H9 (cell line): ENCODE data around the gene CCDC33. TPM values are rescaled to one million over a fixed set of nuclear protein-coding genes. Genes with fewer than 3 reads are reported as not detected.

Experiments
- DNase-seq: peaks from one replicate; pipeline ENCODE4 v3.0.0-alpha.2; 2017
- H2AFZ ChIP-seq: one replicate; pipeline ENCODE4 v1.6.1; 2013; ENCODE audit warnings: mild to moderate bottlenecking, low read length, control low read depth, moderate library complexity
- H2AK5ac ChIP-seq: 2 replicates; pipeline ENCODE4 v1.6.1; 2013; ENCODE audit warnings: low read length, control low read depth, mixed read lengths; ENCODE audit not compliant: insufficient read length
- H2BK120ac ChIP-seq: one replicate; pipeline ENCODE4 v1.6.1; 2013; ENCODE audit warnings: low read depth, mild to moderate bottlenecking, low read length, control low read depth, inconsistent platforms; ENCODE audit not compliant: poor library complexity, severe bottlenecking
- H2BK12ac ChIP-seq: 2 replicates; pipeline ENCODE4 v1.6.1; 2013; ENCODE audit warnings: low read length, control low read depth, mixed read lengths, low read depth; ENCODE audit not compliant: insufficient read length
- H2BK15ac ChIP-seq: 2 replicates; pipeline ENCODE4 v1.6.1; 2013; ENCODE audit warnings: low read depth, low read length, control low read depth
- H2BK20ac ChIP-seq: one replicate; pipeline ENCODE4 v1.6.1; 2013; ENCODE audit warnings: low read depth, mild to moderate bottlenecking, low read length, control low read depth, inconsistent platforms; ENCODE audit not compliant: poor library complexity, severe bottlenecking
- H2BK5ac ChIP-seq: 2 replicates; pipeline ENCODE4 v1.6.1; 2013; ENCODE audit warnings: low read length, control low read depth, mixed read lengths; ENCODE audit not compliant: insufficient read length
- H3K14ac ChIP-seq: 2 replicates; pipeline ENCODE4 v1.6.1; 2013; ENCODE audit warnings: low read length, control low read depth; ENCODE audit not compliant: insufficient read depth
- H3K18ac ChIP-seq: 2 replicates; pipeline ENCODE4 v1.6.1; 2013; ENCODE audit warnings: low read depth, mild to moderate bottlenecking, mixed read lengths, low read length, control low read depth; ENCODE audit not compliant: insufficient read length
- H3K23ac ChIP-seq: 2 replicates; pipeline ENCODE4 v1.6.1; 2013; ENCODE audit warnings: low read length, control low read depth, mixed read lengths, low read depth; ENCODE audit not compliant: insufficient read length
- H3K23me2 ChIP-seq: 2 replicates; pipeline ENCODE4 v1.6.1; 2013; ENCODE audit warnings: low read depth, mild to moderate bottlenecking, mixed read lengths, low read length, control low read depth; ENCODE audit not compliant: insufficient read length, poor library complexity, severe bottlenecking
- H3K27ac ChIP-seq: 2 replicates; pipeline ENCODE4 v1.5.1; 2013; ENCODE audit warnings: low read length, control low read depth, mixed read lengths, low read depth; ENCODE audit not compliant: insufficient read length
- H3K27me3 ChIP-seq: 2 replicates; pipeline ENCODE4 v1.6.1; 2013; ENCODE audit warnings: low read length, control low read depth, inconsistent platforms; ENCODE audit not compliant: insufficient read depth
- H3K4ac ChIP-seq: 2 replicates; pipeline ENCODE4 v1.6.1; 2013; ENCODE audit warnings: low read depth, mild to moderate bottlenecking, control low read depth, inconsistent platforms, low read length, moderate library complexity
- H3K4me1 ChIP-seq: 2 replicates; pipeline ENCODE4 v1.6.1; 2013; ENCODE audit warnings: low read length, control low read depth, inconsistent platforms; ENCODE audit not compliant: insufficient read depth
- H3K4me2 ChIP-seq: 2 replicates; pipeline ENCODE4 v1.6.1; 2013; ENCODE audit warnings: low read length, control low read depth, mixed read lengths; ENCODE audit not compliant: insufficient read length, insufficient read depth
- H3K56ac ChIP-seq: 2 replicates; pipeline ENCODE4 v1.6.1; 2013; ENCODE audit warnings: low read depth, mild to moderate bottlenecking, mixed read lengths, low read length, control low read depth; ENCODE audit not compliant: insufficient read length
- H3K79me1 ChIP-seq: 2 replicates; pipeline ENCODE4 v1.6.1; 2013; ENCODE audit warnings: low read depth, mild to moderate bottlenecking, moderate library complexity, low read length, control low read depth, inconsistent platforms; ENCODE audit not compliant: insufficient read depth, poor library complexity, severe bottlenecking
- H3K79me2 ChIP-seq: 2 replicates; pipeline ENCODE4 v1.6.1; 2013; ENCODE audit warnings: low read length, control low read depth, inconsistent platforms; ENCODE audit not compliant: insufficient read depth
- H3K9ac ChIP-seq: 2 replicates; pipeline ENCODE4 v1.6.1; 2013; ENCODE audit warnings: low read length, control low read depth, mixed read lengths; ENCODE audit not compliant: insufficient read length; ENCODE audit errors: extremely low read depth
- H3K9me3 ChIP-seq: one replicate; pipeline ENCODE4 v1.6.1; 2013; ENCODE audit warnings: low read depth, low read length, inconsistent platforms; ENCODE audit not compliant: control insufficient read depth
- H3T11ph ChIP-seq: one replicate; pipeline ENCODE4 v1.6.1; 2013; ENCODE audit warnings: mild to moderate bottlenecking, low read length, control low read depth, inconsistent platforms
- H4K20me1 ChIP-seq: one replicate; pipeline ENCODE4 v1.6.1; 2013; ENCODE audit not compliant: control insufficient read depth, insufficient read length, insufficient read depth
- H4K5ac ChIP-seq: 2 replicates; pipeline ENCODE4 v1.6.1; 2013; ENCODE audit warnings: low read depth, mild to moderate bottlenecking, mixed read lengths, low read length, control low read depth; ENCODE audit not compliant: insufficient read length
- H4K8ac ChIP-seq: replicated peaks from 2 replicates; pipeline ENCODE4 v1.6.1; 2013; ENCODE audit warnings: low read length, control low read depth, mixed read lengths, low read depth; ENCODE audit not compliant: insufficient read length
- H4K91ac ChIP-seq: 2 replicates; pipeline ENCODE4 v1.6.1; 2013; ENCODE audit warnings: low read depth, mild to moderate bottlenecking, moderate library complexity, mixed read lengths, low read length, control low read depth; ENCODE audit not compliant: insufficient read length
- H3K27ac Mint-ChIP-seq, 3 experiments: 2 replicates in 2 of 3; 3 replicates in 1 of 3; pipeline ENCODE4 v1.8.0; 2020 to 2021; ENCODE audit warnings: mixed read lengths in 3 of 3, mild to moderate bottlenecking in 1 of 3, moderate library complexity in 1 of 3
- H3K27me3 Mint-ChIP-seq: 2 replicates; pipeline ENCODE4 v1.8.0; 2021; ENCODE audit warnings: low read depth, mild to moderate bottlenecking, moderate library complexity, mixed read lengths
- H3K36me3 Mint-ChIP-seq, 3 experiments: 2 replicates in 2 of 3; 3 replicates in 1 of 3; pipeline ENCODE4 v1.8.0; 2020 to 2021; ENCODE audit warnings: low read depth in 3 of 3, mixed read lengths in 3 of 3; ENCODE audit not compliant: insufficient read depth in 1 of 3
- H3K4me1 Mint-ChIP-seq, 2 experiments: 2 replicates each; pipeline ENCODE4 v1.8.0; 2020; ENCODE audit warnings: mixed read lengths in 2 of 2
- H3K4me3 Mint-ChIP-seq, 2 experiments: 2 replicates in 1 of 2; 3 replicates in 1 of 2; pipeline ENCODE4 v1.8.0; 2020 to 2021; ENCODE audit warnings: mild to moderate bottlenecking in 2 of 2, mixed read lengths in 2 of 2, moderate library complexity in 1 of 2
- H3K9me3 Mint-ChIP-seq, 2 experiments: 2 replicates in 1 of 2; 3 replicates in 1 of 2; pipeline ENCODE4 v1.8.0; 2020; ENCODE audit warnings: mild to moderate bottlenecking in 2 of 2, mixed read lengths in 2 of 2, moderate library complexity in 1 of 2
- WGBS: extraction: QIAGEN DNeasy Blood & Tissue Kit; methylation state at CpG from one replicate; pipeline ENCODE4 v1.1.7; 2013; ENCODE audit warnings: missing lambda C conversion rate, low lambda C conversion rate, mixed read lengths; ENCODE audit not compliant: insufficient read length; ENCODE audit errors: extremely low coverage; 5-methylcytosine and 5-hydroxymethylcytosine counted together
- total RNA-seq: library from RNA; stranded (reverse); gene quantifications from 2 replicates; pipeline ENCODE4 v1.2.1, GENCODE V29; 2021
- TF ChIP-seq, protein P1 (sequence below): fragments of 200-600 bp; sonication (generic); conservative IDR thresholded peaks from 3 replicates; pipeline ENCODE4 v1.8.0; 2021; ENCODE audit warnings: antibody characterized with exemption, mild to moderate bottlenecking

CCDC33 gene
- total RNA-seq, 1 experiment from 2014 or later = 4.6 TPM

DNA sequence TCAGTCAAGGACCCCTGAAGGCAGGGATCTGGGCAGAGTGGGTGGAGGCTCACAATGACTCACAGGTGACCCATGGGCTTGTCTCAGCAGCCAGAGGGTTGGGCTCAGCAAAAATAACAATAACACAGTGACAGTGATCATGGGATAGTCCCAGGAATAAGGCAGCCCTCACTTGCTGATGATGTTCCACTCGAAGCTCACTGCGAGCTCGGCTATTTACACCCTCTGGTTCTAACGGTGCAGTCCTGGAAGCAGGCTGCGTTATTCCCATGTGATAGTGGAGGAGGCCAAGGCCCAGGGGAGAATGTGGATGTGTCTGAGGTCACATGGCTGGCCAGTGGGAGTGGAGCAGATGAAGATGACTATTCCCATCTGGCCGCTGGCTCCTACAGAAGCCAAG, 16.2 kb downstream of the CCDC33 start:
- no peak for DNase-seq
- Mint-ChIP-seq H3K27ac (no peak overlapping the region; a peak in 1 of 7 replicates), H3K27me3 (peaks cover 25% of the 10 kb centered on the region), H3K4me1 (peaks cover 11 to 23% of the 10 kb centered on the region in 2 experiments), H3K36me3 (no peaks in the 10 kb centered on the region; a peak in 1 of 7 replicates), H3K4me3 (no peak overlapping the region), H3K9me3 (no peaks in the 10 kb centered on the region)
- no peaks in the 10 kb centered on the region for H3K9me3 ChIP-seq
- no peak overlapping the region for H2BK5ac ChIP-seq
- no peak overlapping the region for H2AFZ ChIP-seq
- no peak overlapping the region for H3K18ac ChIP-seq
- no peaks in the 10 kb centered on the region; the same call in 1 of the 2 replicates for H3K4me1 ChIP-seq
- no peak overlapping the region for H4K8ac ChIP-seq
- no CpG with 5 or more reads among the region's 6 CpGs for WGBS
- TF ChIP-seq, protein P1, sequence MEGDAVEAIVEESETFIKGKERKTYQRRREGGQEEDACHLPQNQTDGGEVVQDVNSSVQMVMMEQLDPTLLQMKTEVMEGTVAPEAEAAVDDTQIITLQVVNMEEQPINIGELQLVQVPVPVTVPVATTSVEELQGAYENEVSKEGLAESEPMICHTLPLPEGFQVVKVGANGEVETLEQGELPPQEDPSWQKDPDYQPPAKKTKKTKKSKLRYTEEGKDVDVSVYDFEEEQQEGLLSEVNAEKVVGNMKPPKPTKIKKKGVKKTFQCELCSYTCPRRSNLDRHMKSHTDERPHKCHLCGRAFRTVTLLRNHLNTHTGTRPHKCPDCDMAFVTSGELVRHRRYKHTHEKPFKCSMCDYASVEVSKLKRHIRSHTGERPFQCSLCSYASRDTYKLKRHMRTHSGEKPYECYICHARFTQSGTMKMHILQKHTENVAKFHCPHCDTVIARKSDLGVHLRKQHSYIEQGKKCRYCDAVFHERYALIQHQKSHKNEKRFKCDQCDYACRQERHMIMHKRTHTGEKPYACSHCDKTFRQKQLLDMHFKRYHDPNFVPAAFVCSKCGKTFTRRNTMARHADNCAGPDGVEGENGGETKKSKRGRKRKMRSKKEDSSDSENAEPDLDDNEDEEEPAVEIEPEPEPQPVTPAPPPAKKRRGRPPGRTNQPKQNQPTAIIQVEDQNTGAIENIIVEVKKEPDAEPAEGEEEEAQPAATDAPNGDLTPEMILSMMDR = no peak
- H4K20me1 ChIP-seq = no peaks in the 10 kb centered on the region
- no peak overlapping the region for H3K9ac ChIP-seq
- no peak overlapping the region for H2BK120ac ChIP-seq
- H3K27me3 ChIP-seq = no peaks in the 10 kb centered on the region
- H3K4me2 ChIP-seq = no peak overlapping the region
- H3K23me2 ChIP-seq = no peaks in the 10 kb centered on the region
- no peak overlapping the region for H2BK20ac ChIP-seq
- no peak overlapping the region for H3T11ph ChIP-seq
- no peak overlapping the region for H4K5ac ChIP-seq
- no peak overlapping the region for H2BK15ac ChIP-seq
- no peak overlapping the region for H3K56ac ChIP-seq
- H3K79me2 ChIP-seq = no peaks in the 10 kb centered on the region
- H3K14ac ChIP-seq = no peak overlapping the region
- H4K91ac ChIP-seq = no peak overlapping the region
- no peak overlapping the region for H3K4ac ChIP-seq
- no peak overlapping the region for H3K27ac ChIP-seq
- H3K79me1 ChIP-seq = no peaks in the 10 kb centered on the region
- H2AK5ac ChIP-seq = no peak overlapping the region
- H2BK12ac ChIP-seq = no peak overlapping the region
- H3K23ac ChIP-seq = no peak overlapping the region
